ENCODE data around the gene ZEB1.

ZEB1 gene

GRCh38 chr10:31574577-31574976 is 255.6 kb downstream of the ZEB1 start:
- no peak for DNase-seq (ENCODE audit: low read depth)
- H3K4me3 ChIP-seq (ENCODE audit: low read depth, low read length), result no peak overlapping the region
- no peak for TF ChIP-seq CTCF (IDR thresholded peaks at IDR 0.05; ENCODE audit: low read depth, low read length, missing control alignments)

GRCh38 chr10:31578181-31578852 is 259.3 kb downstream of the ZEB1 start:
- no peak overlapping the region for H3K4me3 ChIP-seq (ENCODE audit: low read depth, low read length)
- no peak for TF ChIP-seq CTCF (IDR thresholded peaks at IDR 0.05; ENCODE audit: low read depth, low read length, missing control alignments)
- no peak for DNase-seq (ENCODE audit: low read depth)

- no peak for DNase-seq (ENCODE audit: low read depth)
- no peak for TF ChIP-seq CTCF (IDR thresholded peaks at IDR 0.05; ENCODE audit: low read depth, low read length, missing control alignments)
- no peak overlapping the region for H3K4me3 ChIP-seq (ENCODE audit: low read depth, low read length)
Observed at GRCh38 chr10:31578951-31579350, 259.9 kb downstream of the ZEB1 start.
